ENCODE measurements around the gene TMEM17. TPM values are rescaled to one million over a fixed set of nuclear protein-coding genes. Genes with fewer than 3 reads are reported as not detected.

The TMEM17 gene
- total RNA-seq, 4 donors from 2014 or later = 0.22 to 3.4 (median 2.0) TPM

- Histone ChIP-seq H3K27ac (no peak overlapping the region), H3K4me1 (peaks cover 0 to 18% (median 0%) of the 10 kb centered on the region in 3 donors), H3K36me3 (no peaks in the 10 kb centered on the region), H3K27me3 (no peaks in the 10 kb centered on the region), H3K9me3 (no peaks in the 10 kb centered on the region), H3K4me3 (no peak overlapping the region)
- TF ChIP-seq, protein P1, sequence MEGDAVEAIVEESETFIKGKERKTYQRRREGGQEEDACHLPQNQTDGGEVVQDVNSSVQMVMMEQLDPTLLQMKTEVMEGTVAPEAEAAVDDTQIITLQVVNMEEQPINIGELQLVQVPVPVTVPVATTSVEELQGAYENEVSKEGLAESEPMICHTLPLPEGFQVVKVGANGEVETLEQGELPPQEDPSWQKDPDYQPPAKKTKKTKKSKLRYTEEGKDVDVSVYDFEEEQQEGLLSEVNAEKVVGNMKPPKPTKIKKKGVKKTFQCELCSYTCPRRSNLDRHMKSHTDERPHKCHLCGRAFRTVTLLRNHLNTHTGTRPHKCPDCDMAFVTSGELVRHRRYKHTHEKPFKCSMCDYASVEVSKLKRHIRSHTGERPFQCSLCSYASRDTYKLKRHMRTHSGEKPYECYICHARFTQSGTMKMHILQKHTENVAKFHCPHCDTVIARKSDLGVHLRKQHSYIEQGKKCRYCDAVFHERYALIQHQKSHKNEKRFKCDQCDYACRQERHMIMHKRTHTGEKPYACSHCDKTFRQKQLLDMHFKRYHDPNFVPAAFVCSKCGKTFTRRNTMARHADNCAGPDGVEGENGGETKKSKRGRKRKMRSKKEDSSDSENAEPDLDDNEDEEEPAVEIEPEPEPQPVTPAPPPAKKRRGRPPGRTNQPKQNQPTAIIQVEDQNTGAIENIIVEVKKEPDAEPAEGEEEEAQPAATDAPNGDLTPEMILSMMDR (IDR thresholded peaks at IDR 0.05) = no peak
- no peak for TF ChIP-seq POLR2A (IDR thresholded peaks at IDR 0.05)
- no peak for TF ChIP-seq POLR2AphosphoS5 (IDR thresholded peaks at IDR 0.05)
- TF ChIP-seq EP300 (IDR thresholded peaks at IDR 0.05) = no peak
- no peak for ATAC-seq
- 56 to 72% methylated on average over 4 to 5 of the region's 5 CpGs for WGBS, 2 donors (ENCODE audit: low coverage in 1 of 2)
Measured at GRCh38 chr2:62540408-62541168, 34.6 kb upstream of the TMEM17 start.

GRCh38 chr2:62539606-62540407 lies 33.8 kb upstream of the TMEM17 start:
- no peak for TF ChIP-seq EP300 (IDR thresholded peaks at IDR 0.05)
- TF ChIP-seq, protein P1 (IDR thresholded peaks at IDR 0.05) = no peak
- no peak for TF ChIP-seq POLR2A (IDR thresholded peaks at IDR 0.05)
- TF ChIP-seq POLR2AphosphoS5 (IDR thresholded peaks at IDR 0.05) = no peak
- no peaks in the 10 kb centered on the region for H3K9me3 ChIP-seq

GRCh38 chr2:62538756-62539155 lies 32.8 kb upstream of the TMEM17 start:
- no peaks in the 10 kb centered on the region for H3K27me3 ChIP-seq
- H3K4me3 ChIP-seq = no peak overlapping the region
- no peaks in the 10 kb centered on the region for H3K9me3 ChIP-seq
- WGBS, 2 donors (ENCODE audit: low coverage in 1 of 2) = 82 to 95% methylated on average over 1 of the region's 1 CpG
- no peak overlapping the region for H3K27ac ChIP-seq
- no peak for ATAC-seq
- H3K4me1 ChIP-seq = peaks cover 0 to 18% (median 0%) of the 10 kb centered on the region in 3 donors
- no peaks in the 10 kb centered on the region for H3K36me3 ChIP-seq
- TF ChIP-seq, protein P1 (IDR thresholded peaks at IDR 0.05) = no peak
- TF ChIP-seq POLR2AphosphoS5 (IDR thresholded peaks at IDR 0.05) (no peak), POLR2A (IDR thresholded peaks at IDR 0.05) (no peak), EP300 (IDR thresholded peaks at IDR 0.05) (no peak)

More at GRCh38 chr2:62539606-62540407, 33.8 kb upstream of the TMEM17 start:
- Histone ChIP-seq H3K27ac (no peak overlapping the region), H3K4me1 (peaks cover 0 to 18% (median 0%) of the 10 kb centered on the region in 3 donors), H3K27me3 (no peaks in the 10 kb centered on the region), H3K36me3 (no peaks in the 10 kb centered on the region), H3K4me3 (no peak overlapping the region)
- ATAC-seq = no peak

DNA sequence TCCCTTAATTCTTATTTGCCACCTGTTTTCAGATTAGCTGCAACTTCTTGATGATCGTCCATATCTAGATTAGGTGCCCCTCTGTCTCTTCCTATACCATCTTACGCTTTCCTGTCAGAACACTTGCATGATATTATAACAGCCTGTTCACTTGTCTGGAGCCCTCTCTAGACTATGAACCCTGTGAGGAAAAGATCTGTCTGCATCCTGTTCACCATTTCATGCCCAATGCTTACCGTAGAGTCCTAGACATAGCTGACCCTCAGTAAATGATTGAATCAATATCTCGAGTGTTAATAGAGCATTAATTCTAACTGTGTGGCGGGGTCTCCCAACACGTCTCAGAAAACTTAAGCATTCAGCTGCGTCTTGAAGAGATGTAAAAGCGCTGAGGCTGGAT lies 31.8 kb upstream of the TMEM17 start:
- Histone ChIP-seq H3K4me3 (no peak overlapping the region), H3K4me1 (peaks cover 0 to 18% (median 0%) of the 10 kb centered on the region in 3 donors), H3K27ac (no peak overlapping the region), H3K27me3 (no peaks in the 10 kb centered on the region), H3K9me3 (no peaks in the 10 kb centered on the region), H3K36me3 (no peaks in the 10 kb centered on the region)
- TF ChIP-seq EP300 (IDR thresholded peaks at IDR 0.05) (no peak), POLR2AphosphoS5 (IDR thresholded peaks at IDR 0.05) (no peak), POLR2A (IDR thresholded peaks at IDR 0.05) (no peak)
- TF ChIP-seq, protein P1 (IDR thresholded peaks at IDR 0.05) = no peak
- WGBS, 2 donors (ENCODE audit: low coverage in 1 of 2) = 87 to 97% methylated on average over 5 to 8 of the region's 8 CpGs
- no peak for ATAC-seq

Measured in gastroesophageal sphincter (tissue), 4 donors.